HTERT RPE-1 (cell line): ENCODE measurements around the gene PCDHGB7.
"Not testable (repeated sequence)": the region's sequence is repeated elsewhere in the genome, so short reads cannot be mapped to it uniquely, and the experiment has no call there.

Experiments
- in situ Hi-C: fragments of 300-500 bp; cut with MboI; formaldehyde crosslinking; loops from 4 replicates; pipeline ENCODE4 v1.14.3; 2020; ENCODE audit warnings: low sequenced_read_pairs

Gene PCDHGB7

GRCh38 chr5:141394401-141395187, 22.9 kb upstream of the PCDHGB7 start:
- in situ Hi-C loops: not testable (repeated sequence)

GRCh38 chr5:141397756-141398551, 19.5 kb upstream of the PCDHGB7 start, which contains the start of gene PCDHGB5:
Gene PCDHGB5, plus strand, starts transcription at chr5:141397947. Its CDS starts 181 bp downstream, at chr5:141398128.
- in situ Hi-C loops: not testable (repeated sequence)

- in situ Hi-C loops: no loop called here
These were observed 18.9 kb upstream of the PCDHGB7 start for GRCh38 chr5:141398608-141399007.

GRCh38 chr5:141399555-141400258, 17.8 kb upstream of the PCDHGB7 start:
- in situ Hi-C loops: no loop called here

- in situ Hi-C loops: no loop called here
These were observed 14.8 kb upstream of the PCDHGB7 start, which contains the start of gene PCDHGA9 for GRCh38 chr5:141402553-141403243. Gene PCDHGA9, plus strand, starts transcription at chr5:141402778. Its CDS starts 175 bp downstream, at chr5:141402953.

- in situ Hi-C loops: no loop called here
These were observed 14.1 kb upstream of the PCDHGB7 start for GRCh38 chr5:141403387-141403786.

GRCh38 chr5:141407790-141408505, 9.5 kb upstream of the PCDHGB7 start, which contains the start of gene PCDHGB6:
Gene PCDHGB6, plus strand, starts transcription at chr5:141408021. Its CDS starts 182 bp downstream, at chr5:141408203.
- in situ Hi-C loops: not testable (repeated sequence)

GRCh38 chr5:141409598-141410306, 7.7 kb upstream of the PCDHGB7 start:
- in situ Hi-C loops: no loop called here

- in situ Hi-C loops: no loop called here
These were observed 5.9 kb upstream of the PCDHGB7 start for GRCh38 chr5:141411575-141411974.

- in situ Hi-C loops: no loop called here
These were observed 4.5 kb upstream of the PCDHGB7 start, which contains the start of gene PCDHGA10 for GRCh38 chr5:141412854-141413539. Gene PCDHGA10, plus strand, starts transcription at chr5:141412987. Its CDS starts 189 bp downstream, at chr5:141413176.

GRCh38 chr5:141413540-141414069, 3.9 kb upstream of the PCDHGB7 start:
- in situ Hi-C loops: no loop called here

GRCh38 chr5:141414548-141415274, 2.8 kb upstream of the PCDHGB7 start:
- in situ Hi-C loops: not testable (repeated sequence)

GRCh38 chr5:141415275-141415618, 2.2 kb upstream of the PCDHGB7 start:
- in situ Hi-C loops: not testable (repeated sequence)

- in situ Hi-C loops: no loop called here
These were observed 1.8 kb downstream of the PCDHGB7 start for GRCh38 chr5:141419074-141419880.

- in situ Hi-C loops: no loop called here
These were observed 3.5 kb downstream of the PCDHGB7 start, which contains the start of gene PCDHGA11 for GRCh38 chr5:141420855-141421488. Gene PCDHGA11, plus strand, starts transcription at chr5:141421051. Its CDS starts 177 bp downstream, at chr5:141421228.

- in situ Hi-C loops: no loop called here
These were observed 4.0 kb downstream of the PCDHGB7 start for GRCh38 chr5:141421489-141421855.
